HG03520 (cell line): ENCODE data around the gene DEGS2.

ENCODE experiments used
- ATAC-seq: cut with Tn5 transposase; IDR thresholded peaks from one replicate; pipeline ENCODE4 v1.9.1; 2021; ENCODE audit warnings: mild to moderate bottlenecking, moderate library complexity; ENCODE audit not compliant: unreplicated experiment

The DEGS2 gene

DNA sequence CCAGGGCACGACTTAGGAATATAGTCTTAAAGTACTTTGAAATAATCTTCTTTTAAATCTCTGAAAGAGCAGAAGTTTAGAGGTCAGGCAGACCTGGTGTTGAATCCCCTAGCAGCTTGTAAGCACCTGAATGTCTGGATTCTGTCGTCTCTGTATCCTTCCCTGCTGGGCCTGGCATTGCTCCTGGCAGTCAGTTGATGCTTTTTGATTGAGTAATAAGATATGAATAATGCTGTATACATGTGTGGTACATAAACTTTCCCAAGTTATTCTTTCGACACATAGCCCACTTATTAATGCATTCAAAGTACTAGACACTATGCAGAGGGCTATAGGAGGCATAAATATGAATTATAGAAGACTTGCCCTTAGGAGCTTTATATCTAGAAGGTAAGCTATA is 62.8 kb downstream of the DEGS2 start:
- no peak for ATAC-seq
